ENCODE data around the gene BACE1.
A peak's percentile ranks its signal among the peaks of the same experiment; 100 is the strongest.

BACE1 gene

GRCh38 chr11:117316197-117316961, at the start of gene BACE1:
Gene BACE1 (minus strand): TSS chr11:117316256. CDS start chr11:117315795, 461 bp downstream.
- DNase-seq (ENCODE audit: low read depth): peak; percentile 74
- peak within 1 kb of the TSS; percentile 77 for H3K4me3 ChIP-seq (ENCODE audit: low read length)
- TF ChIP-seq, protein P1, sequence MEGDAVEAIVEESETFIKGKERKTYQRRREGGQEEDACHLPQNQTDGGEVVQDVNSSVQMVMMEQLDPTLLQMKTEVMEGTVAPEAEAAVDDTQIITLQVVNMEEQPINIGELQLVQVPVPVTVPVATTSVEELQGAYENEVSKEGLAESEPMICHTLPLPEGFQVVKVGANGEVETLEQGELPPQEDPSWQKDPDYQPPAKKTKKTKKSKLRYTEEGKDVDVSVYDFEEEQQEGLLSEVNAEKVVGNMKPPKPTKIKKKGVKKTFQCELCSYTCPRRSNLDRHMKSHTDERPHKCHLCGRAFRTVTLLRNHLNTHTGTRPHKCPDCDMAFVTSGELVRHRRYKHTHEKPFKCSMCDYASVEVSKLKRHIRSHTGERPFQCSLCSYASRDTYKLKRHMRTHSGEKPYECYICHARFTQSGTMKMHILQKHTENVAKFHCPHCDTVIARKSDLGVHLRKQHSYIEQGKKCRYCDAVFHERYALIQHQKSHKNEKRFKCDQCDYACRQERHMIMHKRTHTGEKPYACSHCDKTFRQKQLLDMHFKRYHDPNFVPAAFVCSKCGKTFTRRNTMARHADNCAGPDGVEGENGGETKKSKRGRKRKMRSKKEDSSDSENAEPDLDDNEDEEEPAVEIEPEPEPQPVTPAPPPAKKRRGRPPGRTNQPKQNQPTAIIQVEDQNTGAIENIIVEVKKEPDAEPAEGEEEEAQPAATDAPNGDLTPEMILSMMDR (IDR thresholded peaks at IDR 0.05; ENCODE audit: insufficient read depth, low read depth, low read length, missing control alignments): peak; percentile 17

GRCh38 chr11:117361432-117361831, 45.4 kb upstream of the BACE1 start:
- TF ChIP-seq, protein P1 (IDR thresholded peaks at IDR 0.05; ENCODE audit: insufficient read depth, low read depth, low read length, missing control alignments): no peak
- DNase-seq (ENCODE audit: low read depth): no peak
- H3K4me3 ChIP-seq (ENCODE audit: low read length): no peak overlapping the region

DNA sequence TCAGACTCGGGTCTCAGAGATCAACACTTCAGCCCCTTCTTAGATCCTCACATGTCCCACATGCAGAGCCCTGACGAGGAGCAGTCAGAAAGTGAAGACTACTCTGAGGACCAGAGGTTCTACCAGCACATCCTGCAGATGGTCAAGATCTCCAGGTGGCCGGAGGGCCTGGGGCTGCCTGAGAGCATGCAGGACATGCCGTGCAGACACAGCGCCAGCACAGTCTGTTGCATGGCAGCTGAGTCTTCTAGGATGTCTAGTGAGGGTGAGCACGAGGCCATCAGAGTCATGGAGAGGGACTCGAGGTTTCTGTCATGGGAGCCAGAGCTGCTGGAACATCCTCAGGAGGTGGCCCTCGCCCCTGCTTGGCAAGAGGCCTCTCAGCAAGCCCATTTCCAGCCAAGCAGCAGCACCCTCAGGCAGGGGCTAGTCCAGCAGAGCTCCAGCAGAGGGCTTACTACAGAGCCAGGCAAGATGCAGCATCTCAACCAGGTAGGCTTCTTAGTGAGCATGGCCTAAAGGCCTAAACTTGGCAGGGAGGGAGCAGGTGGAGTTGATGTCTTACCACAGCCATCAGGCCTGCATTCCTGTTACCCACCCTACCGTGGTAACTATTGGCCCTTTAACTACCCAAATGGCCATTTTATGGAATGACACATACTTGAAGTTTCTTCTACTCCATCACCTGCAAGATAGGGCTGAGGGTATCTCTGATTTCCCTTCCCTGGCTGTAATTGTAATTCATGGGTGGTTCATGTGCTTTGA, 40.3 kb upstream of the BACE1 start:
- TF ChIP-seq, protein P1 (IDR thresholded peaks at IDR 0.05; ENCODE audit: insufficient read depth, low read depth, low read length, missing control alignments): no peak
- DNase-seq (ENCODE audit: low read depth): no peak
- no peak overlapping the region for H3K4me3 ChIP-seq (ENCODE audit: low read length)

- DNase-seq (ENCODE audit: low read depth): no peak
- TF ChIP-seq, protein P1 (IDR thresholded peaks at IDR 0.05; ENCODE audit: insufficient read depth, low read depth, low read length, missing control alignments): no peak
- H3K4me3 ChIP-seq (ENCODE audit: low read length): no peak overlapping the region
Measured at GRCh38 chr11:117354550-117354949, 38.5 kb upstream of the BACE1 start.

- peak; percentile 36 for DNase-seq (ENCODE audit: low read depth)
- TF ChIP-seq, protein P1 (IDR thresholded peaks at IDR 0.05; ENCODE audit: insufficient read depth, low read depth, low read length, missing control alignments): no peak
- H3K4me3 ChIP-seq (ENCODE audit: low read length): no peak overlapping the region
Measured at GRCh38 chr11:117345039-117345438, 29.0 kb upstream of the BACE1 start.

- no peak overlapping the region for H3K4me3 ChIP-seq (ENCODE audit: low read length)
- TF ChIP-seq, protein P1 (IDR thresholded peaks at IDR 0.05; ENCODE audit: insufficient read depth, low read depth, low read length, missing control alignments): no peak
- no peak for DNase-seq (ENCODE audit: low read depth)
Measured at GRCh38 chr11:117337076-117337475, 21.0 kb upstream of the BACE1 start.

All from epithelial cell of esophagus (primary cell).